PC-9 (cell line): ENCODE data around the gene CACNG8. TPM values are rescaled to one million over a fixed set of nuclear protein-coding genes. Genes with fewer than 3 reads are reported as not detected.

Experiments used
- BruUV-seq: library from RNA; stranded (reverse); fragments of 400-500 nt; replicated peaks from 2 replicates; lab custom pipeline; 2021; lab: Mats Ljungman, UMichigan
- CTCF ChIA-PET: fragments of 300-600 bp; sonication (Branson Sonifier 250); formaldehyde crosslinking; loops from one replicate; lab custom pipeline; 2022; ENCODE audit warnings: antibody characterized with exemption; lab: Charles Lee
- POLR2A ChIA-PET: fragments of 300-600 bp; sonication (Branson Sonifier 250); formaldehyde crosslinking; loops from one replicate; lab custom pipeline; 2022; ENCODE audit warnings: antibody characterized with exemption; ENCODE audit not compliant: unreplicated experiment; lab: Charles Lee
- DNase-seq, 2 experiments: peaks; one replicate each; pipeline versions ENCODE4 v3.0.0 to v3.0.0-alpha.2; 2015 to 2022; ENCODE audit warnings: mixed read lengths in 1 of 2
- H2AFZ ChIP-seq: fragments of 200-600 bp; sonication (generic); 2 replicates; pipeline ENCODE4 v1.8.1; 2017; ENCODE audit warnings: antibody characterized with exemption
- H3F3A ChIP-seq: fragments of 200-600 bp; sonication (generic); 2 replicates; pipeline ENCODE4 v1.8.1; 2017; ENCODE audit warnings: antibody characterized with exemption, mild to moderate bottlenecking, low read depth; ENCODE audit not compliant: insufficient read depth
- H3K27ac ChIP-seq: fragments of 200-600 bp; sonication (generic); 2 replicates; pipeline ENCODE4 v1.6.1; 2016; ENCODE audit warnings: mixed run types
- H3K27me3 ChIP-seq: fragments of 200-600 bp; sonication (generic); 2 replicates; pipeline ENCODE4 v1.6.1; 2016; ENCODE audit warnings: low read depth, mixed run types; ENCODE audit not compliant: insufficient read depth
- H3K36me3 ChIP-seq: fragments of 200-600 bp; sonication (generic); 2 replicates; pipeline ENCODE4 v1.6.1; 2016; ENCODE audit warnings: low read depth, mixed run types
- H3K4me1 ChIP-seq: fragments of 200-600 bp; sonication (generic); replicated peaks from 2 replicates; pipeline ENCODE4 v1.6.1; 2016; ENCODE audit warnings: mixed run types; ENCODE audit not compliant: insufficient read depth
- H3K4me2 ChIP-seq: fragments of 200-600 bp; sonication (generic); 2 replicates; pipeline ENCODE4 v1.6.1; 2017; ENCODE audit warnings: mixed run types
- H3K4me3 ChIP-seq: fragments of 200-600 bp; sonication (generic); 2 replicates; pipeline ENCODE4 v1.6.1; 2016; ENCODE audit warnings: mixed run types
- H3K79me2 ChIP-seq: fragments of 200-600 bp; sonication (generic); 2 replicates; pipeline ENCODE4 v1.6.1; 2017; ENCODE audit warnings: low read depth, mixed run types
- H3K9me2 ChIP-seq: fragments of 200-600 bp; sonication (generic); 2 replicates; pipeline ENCODE4 v1.8.1; 2017; ENCODE audit warnings: mild to moderate bottlenecking; ENCODE audit not compliant: insufficient read depth
- H3K9me3 ChIP-seq: fragments of 200-600 bp; sonication (generic); 2 replicates; pipeline ENCODE4 v1.8.1; 2016; ENCODE audit warnings: low read depth; ENCODE audit not compliant: insufficient read depth
- H4K20me1 ChIP-seq: fragments of 200-600 bp; sonication (generic); 2 replicates; pipeline ENCODE4 v1.8.1; 2017; ENCODE audit not compliant: insufficient read depth
- CTCF ChIP-seq: fragments of 200-600 bp; sonication (generic); conservative IDR thresholded peaks from 2 replicates; pipeline ENCODE4 v1.6.1; 2017; ENCODE audit warnings: mixed run types, antibody characterized with exemption, mild to moderate bottlenecking, moderate library complexity
- EZH2 ChIP-seq: fragments of 200-600 bp; sonication (generic); IDR thresholded peaks from 2 replicates; pipeline ENCODE4 v1.8.0; 2017; ENCODE audit warnings: antibody characterized with exemption, low read depth
- intact Hi-C: fragments of 100-400 bp; cut with micrococcal nuclease; formaldehyde crosslinking; loops from one replicate; pipeline ENCODE4 v1.10.0; 2022; ENCODE audit not compliant: unreplicated experiment
- total RNA-seq: library from RNA; stranded (reverse); gene quantifications from 2 replicates; pipeline ENCODE4 v1.2.3, GENCODE V29; 2021

CACNG8 gene
- total RNA-seq, 1 experiment from 2014 or later = 2.9 TPM

DNA sequence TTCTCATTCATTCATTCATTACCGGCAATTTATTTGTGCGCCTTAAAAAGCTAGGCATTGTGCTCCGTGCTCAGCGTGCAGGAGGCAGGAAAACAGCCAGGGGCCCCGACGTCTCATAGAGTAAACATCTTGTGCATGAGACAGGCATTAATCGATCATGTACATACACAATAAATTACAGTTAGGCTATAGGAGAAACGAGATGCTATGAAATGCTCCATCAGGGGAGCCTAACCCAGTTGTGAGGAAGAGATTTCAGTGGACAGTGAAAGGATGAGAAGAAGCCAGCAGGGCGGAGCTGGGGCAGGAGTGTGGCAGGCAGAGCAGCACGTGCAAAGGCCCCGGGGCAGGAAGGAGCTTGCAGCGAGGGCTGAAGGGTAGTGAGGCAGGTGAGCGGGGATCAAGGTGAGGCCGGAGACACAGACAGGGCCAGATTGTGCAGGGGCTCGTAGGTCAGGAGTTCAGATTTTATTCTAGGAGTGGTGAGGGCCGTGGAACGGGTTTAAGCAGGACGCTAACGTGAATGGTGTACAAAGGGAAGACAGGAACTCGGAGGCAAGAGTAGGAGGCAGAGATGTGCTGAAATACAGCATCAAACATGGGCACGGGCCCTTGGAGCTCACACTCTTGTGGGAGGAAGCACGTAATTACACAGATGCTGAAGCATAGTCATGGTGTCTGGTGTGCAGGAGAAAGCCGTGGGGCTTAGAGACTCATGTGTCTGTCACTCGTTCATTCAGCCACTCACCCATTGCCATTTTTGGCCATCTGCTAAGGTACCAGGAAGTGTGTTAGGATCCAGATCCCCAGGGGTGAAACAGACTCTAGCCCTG is 20.9 kb downstream of the CACNG8 start:
- no peak overlapping the region for H3K4me2 ChIP-seq
- no peak overlapping the region for H2AFZ ChIP-seq
- H3K9me3 ChIP-seq = no peaks in the 10 kb centered on the region
- H3K36me3 ChIP-seq = no peaks in the 10 kb centered on the region
- no peak overlapping the region for H3K27ac ChIP-seq
- peaks cover 41% of the 10 kb centered on the region for H3F3A ChIP-seq
- TF ChIP-seq EZH2 = no peak
- no peak for TF ChIP-seq CTCF
- H3K9me2 ChIP-seq = no peaks in the 10 kb centered on the region
- DNase-seq = no peak
- no TSS peak for BruUV-seq
- no peaks in the 10 kb centered on the region for H3K4me1 ChIP-seq
- H3K79me2 ChIP-seq = no peaks in the 10 kb centered on the region
- no peaks in the 10 kb centered on the region for H3K27me3 ChIP-seq
- no peaks in the 10 kb centered on the region for H4K20me1 ChIP-seq
- H3K4me3 ChIP-seq = no peak overlapping the region
- intact Hi-C loops = no loop called here
- ChIA-PET CTCF (interaction anchor here (0.5 kb wide), 1 partner anchor 462 kb away, joined by 3 read pairs; no protein-coding TSS in a partner anchor), POLR2A (no interaction called here)

DNA sequence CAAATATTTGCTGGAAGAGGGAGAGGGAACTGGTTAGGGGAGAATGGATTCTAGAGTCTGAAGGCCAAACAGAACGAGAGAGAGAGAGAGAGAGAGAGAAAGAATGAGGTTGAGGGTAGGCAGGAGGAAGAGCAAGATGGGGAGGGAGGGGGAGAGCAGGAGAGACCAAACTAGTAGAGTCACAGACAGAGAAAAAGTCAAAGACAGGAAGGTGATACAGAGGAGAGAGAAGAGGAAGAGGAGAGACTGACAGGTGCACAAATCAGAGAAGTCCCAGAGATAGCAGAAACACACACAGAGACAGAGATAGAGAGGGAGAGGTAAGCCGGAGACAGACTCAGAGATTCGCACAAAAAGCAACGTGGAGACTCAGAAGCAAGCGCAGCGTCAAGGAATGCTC is 23.1 kb downstream of the CACNG8 start:
- no peak for DNase-seq
- no peaks in the 10 kb centered on the region for H3K9me3 ChIP-seq
- no peaks in the 10 kb centered on the region for H3K79me2 ChIP-seq
- H4K20me1 ChIP-seq = no peaks in the 10 kb centered on the region
- H3K27ac ChIP-seq = no peak overlapping the region
- peaks cover 40% of the 10 kb centered on the region for H3F3A ChIP-seq
- intact Hi-C loops = no loop called here
- no peaks in the 10 kb centered on the region for H3K9me2 ChIP-seq
- no TSS peak for BruUV-seq
- H3K4me3 ChIP-seq = no peak overlapping the region
- no peak overlapping the region for H3K4me2 ChIP-seq
- H3K4me1 ChIP-seq = no peaks in the 10 kb centered on the region
- ChIA-PET CTCF (no interaction called here), POLR2A (no interaction called here)
- H3K36me3 ChIP-seq = no peaks in the 10 kb centered on the region
- H3K27me3 ChIP-seq = no peaks in the 10 kb centered on the region
- TF ChIP-seq CTCF (no peak), EZH2 (no peak)
- H2AFZ ChIP-seq = no peak overlapping the region

DNA sequence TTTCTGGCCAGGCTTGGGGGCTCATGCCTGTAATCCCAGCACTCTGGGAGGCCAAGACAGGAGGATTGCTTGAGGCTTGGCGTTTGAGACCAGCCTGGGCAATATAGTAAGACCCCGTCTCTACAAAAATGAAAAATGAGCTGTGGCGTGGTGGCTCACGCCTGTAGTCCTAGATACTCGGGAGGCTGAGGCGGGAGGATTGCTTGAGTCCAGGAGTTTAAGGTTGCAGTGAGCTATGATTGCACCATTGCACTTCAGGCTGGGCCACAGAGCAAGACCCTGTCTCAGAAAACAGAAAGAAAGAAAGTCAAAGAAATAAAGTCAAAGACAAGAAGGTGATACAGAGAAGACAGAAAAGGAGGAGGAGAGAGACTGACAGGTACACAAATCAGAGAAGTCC is 26.2 kb downstream of the CACNG8 start:
- intact Hi-C loops = no loop called here
- DNase-seq = no peak
- Histone ChIP-seq H3K9me2 (no peaks in the 10 kb centered on the region), H3K36me3 (no peaks in the 10 kb centered on the region), H3F3A (peaks cover 32% of the 10 kb centered on the region), H3K4me2 (no peak overlapping the region), H3K9me3 (no peaks in the 10 kb centered on the region), H3K4me3 (no peak overlapping the region), H3K4me1 (peaks cover 20% of the 10 kb centered on the region), H2AFZ (no peak overlapping the region), H4K20me1 (no peaks in the 10 kb centered on the region), H3K79me2 (peaks cover 21% of the 10 kb centered on the region), H3K27me3 (no peaks in the 10 kb centered on the region), H3K27ac (no peak overlapping the region)
- ChIA-PET CTCF (no interaction called here), POLR2A (interaction anchor here (0.5 kb wide), 1 partner anchor 9 kb away, joined by 7 read pairs; no protein-coding TSS in a partner anchor)
- BruUV-seq = no TSS peak
- TF ChIP-seq EZH2 (no peak), CTCF (no peak)
